Endodermal cell (in vitro differentiated cells): ENCODE measurements around the gene PIMREG. TPM values are rescaled to one million over a fixed set of nuclear protein-coding genes. Genes with fewer than 3 reads are reported as not detected.

Experiments used
- DNase-seq: peaks from one replicate; pipeline ENCODE4 v3.0.0-alpha.2; 2017
- H3K27ac ChIP-seq: 2 replicates; pipeline ENCODE4 v1.5.1; 2013; ENCODE audit warnings: mild to moderate bottlenecking, low read depth, low read length, moderate library complexity
- H3K27me3 ChIP-seq: 2 replicates; pipeline ENCODE4 v1.6.1; 2013; ENCODE audit warnings: mild to moderate bottlenecking, low read length, moderate library complexity; ENCODE audit not compliant: insufficient read depth, control insufficient read depth, poor library complexity, severe bottlenecking
- H3K36me3 ChIP-seq: 2 replicates; pipeline ENCODE4 v1.7.0; 2013; ENCODE audit warnings: mild to moderate bottlenecking, low read length, moderate library complexity; ENCODE audit not compliant: control insufficient read depth, insufficient read depth
- H3K4me1 ChIP-seq: one replicate; pipeline ENCODE4 v1.7.0; 2013; ENCODE audit warnings: low read length; ENCODE audit not compliant: control insufficient read depth, insufficient read depth
- H3K4me3 ChIP-seq: 2 replicates; pipeline ENCODE4 v1.5.1; 2013; ENCODE audit warnings: mild to moderate bottlenecking, low read length, moderate library complexity
- H3K9ac ChIP-seq: 2 replicates; pipeline ENCODE4 v1.6.1; 2013; ENCODE audit warnings: mild to moderate bottlenecking, low read length, moderate library complexity; ENCODE audit not compliant: poor library complexity, severe bottlenecking; ENCODE audit errors: extremely low read depth
- H3K9me3 ChIP-seq: 2 replicates; pipeline ENCODE4 v1.6.1; 2013; ENCODE audit warnings: mild to moderate bottlenecking, low read length, moderate library complexity; ENCODE audit not compliant: control insufficient read depth
- H3K27ac Mint-ChIP-seq: 2 replicates; pipeline ENCODE4 v1.8.0; 2020; ENCODE audit warnings: mixed read lengths
- H3K27me3 Mint-ChIP-seq: 2 replicates; pipeline ENCODE4 v1.8.0; 2021; ENCODE audit warnings: mild to moderate bottlenecking, mixed read lengths; ENCODE audit not compliant: insufficient read depth
- H3K36me3 Mint-ChIP-seq: 2 replicates; pipeline ENCODE4 v1.8.0; 2020; ENCODE audit warnings: low read depth, mixed read lengths
- H3K4me1 Mint-ChIP-seq: 2 replicates; pipeline ENCODE4 v1.8.0; 2020; ENCODE audit warnings: mixed read lengths
- H3K4me3 Mint-ChIP-seq: 2 replicates; pipeline ENCODE4 v1.8.0; 2020; ENCODE audit warnings: mild to moderate bottlenecking, moderate library complexity, mixed read lengths
- H3K9me3 Mint-ChIP-seq: 2 replicates; pipeline ENCODE4 v1.8.0; 2020; ENCODE audit warnings: mild to moderate bottlenecking, mixed read lengths
- WGBS, 2 experiments: methylation state at CpG; one replicate each; pipeline versions ENCODE4 v1.1.5 to v1.1.7; 2013; ENCODE audit warnings: missing lambda C conversion rate in 2 of 2, mixed read lengths in 1 of 2; ENCODE audit not compliant: insufficient coverage in 1 of 2, insufficient read length in 1 of 2; 5-methylcytosine and 5-hydroxymethylcytosine counted together
- total RNA-seq, 2 donors: library from RNA; stranded (reverse); fragmentation: NEBNext Ultra II Directional in 1 of 2; extraction: Animal tissue kit (Norgen Biotek cat#: 25700) in 1 of 2; gene quantifications; 2 replicates in 1 of 2; 3 replicates in 1 of 2; pipeline ENCODE4 v1.2.1, GENCODE V29; 2021
- TF ChIP-seq, protein P1 (sequence below): fragments of 200-600 bp; sonication (generic); conservative IDR thresholded peaks from 2 replicates; pipeline ENCODE4 v1.5.0; 2021; ENCODE audit warnings: antibody characterized with exemption, mild to moderate bottlenecking

The PIMREG gene
- total RNA-seq, 2 donors from 2014 or later: 33.4 to 68.7 TPM

DNA sequence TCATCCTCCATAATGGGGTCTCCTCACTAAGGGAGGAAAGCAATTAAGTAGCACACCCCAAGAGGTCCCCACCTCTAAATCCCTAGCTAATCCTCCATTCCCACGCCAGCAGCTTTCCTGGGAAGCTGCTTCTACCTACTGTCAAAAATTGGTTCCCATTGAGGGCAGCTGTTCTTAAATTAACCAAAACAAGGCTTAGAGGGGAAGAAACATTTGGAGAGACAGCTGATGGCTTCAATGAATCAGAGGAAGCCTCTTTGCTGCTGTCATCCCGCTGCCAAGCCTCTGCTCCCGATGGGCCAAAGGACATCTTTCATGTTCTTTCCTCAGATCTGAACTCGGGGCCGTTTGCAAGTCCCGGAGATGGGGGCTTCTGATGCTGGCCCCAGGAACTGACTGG is 36.0 kb upstream of the PIMREG start:
- WGBS, 2 experiments: 92 to 93% methylated on average over 6 of the region's 6 CpGs
- Histone ChIP-seq H3K9me3 (no peaks in the 10 kb centered on the region), H3K27ac (no peak overlapping the region), H3K9ac (no peak overlapping the region), H3K36me3 (no peaks in the 10 kb centered on the region), H3K4me3 (no peak overlapping the region), H3K27me3 (peaks cover 3% of the 10 kb centered on the region), H3K4me1 (no peaks in the 10 kb centered on the region)
- Mint-ChIP-seq H3K36me3 (no peaks in the 10 kb centered on the region), H3K9me3 (no peaks in the 10 kb centered on the region), H3K27me3 (no peaks in the 10 kb centered on the region), H3K4me3 (no peak overlapping the region), H3K27ac (no peak overlapping the region), H3K4me1 (peaks cover 3% of the 10 kb centered on the region)
- DNase-seq: no peak
- TF ChIP-seq, protein P1, sequence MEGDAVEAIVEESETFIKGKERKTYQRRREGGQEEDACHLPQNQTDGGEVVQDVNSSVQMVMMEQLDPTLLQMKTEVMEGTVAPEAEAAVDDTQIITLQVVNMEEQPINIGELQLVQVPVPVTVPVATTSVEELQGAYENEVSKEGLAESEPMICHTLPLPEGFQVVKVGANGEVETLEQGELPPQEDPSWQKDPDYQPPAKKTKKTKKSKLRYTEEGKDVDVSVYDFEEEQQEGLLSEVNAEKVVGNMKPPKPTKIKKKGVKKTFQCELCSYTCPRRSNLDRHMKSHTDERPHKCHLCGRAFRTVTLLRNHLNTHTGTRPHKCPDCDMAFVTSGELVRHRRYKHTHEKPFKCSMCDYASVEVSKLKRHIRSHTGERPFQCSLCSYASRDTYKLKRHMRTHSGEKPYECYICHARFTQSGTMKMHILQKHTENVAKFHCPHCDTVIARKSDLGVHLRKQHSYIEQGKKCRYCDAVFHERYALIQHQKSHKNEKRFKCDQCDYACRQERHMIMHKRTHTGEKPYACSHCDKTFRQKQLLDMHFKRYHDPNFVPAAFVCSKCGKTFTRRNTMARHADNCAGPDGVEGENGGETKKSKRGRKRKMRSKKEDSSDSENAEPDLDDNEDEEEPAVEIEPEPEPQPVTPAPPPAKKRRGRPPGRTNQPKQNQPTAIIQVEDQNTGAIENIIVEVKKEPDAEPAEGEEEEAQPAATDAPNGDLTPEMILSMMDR: no peak

GRCh38 chr17:6408735-6409134 is 35.5 kb upstream of the PIMREG start:
- H3K36me3 ChIP-seq: no peaks in the 10 kb centered on the region
- TF ChIP-seq, protein P1: no peak
- no peaks in the 10 kb centered on the region for H3K4me1 ChIP-seq
- H3K27me3 Mint-ChIP-seq: no peaks in the 10 kb centered on the region
- no peak overlapping the region for H3K4me3 ChIP-seq
- peaks cover 3% of the 10 kb centered on the region for H3K4me1 Mint-ChIP-seq
- no peak for DNase-seq
- no peak overlapping the region for H3K4me3 Mint-ChIP-seq
- no peaks in the 10 kb centered on the region for H3K9me3 Mint-ChIP-seq
- 91 to 94% methylated on average over 10 of the region's 10 CpGs for whole genome bisulfite sequencing, 2 experiments
- no peaks in the 10 kb centered on the region for H3K9me3 ChIP-seq
- no peak overlapping the region for H3K27ac Mint-ChIP-seq
- no peak overlapping the region for H3K9ac ChIP-seq
- no peaks in the 10 kb centered on the region for H3K36me3 Mint-ChIP-seq
- no peaks in the 10 kb centered on the region for H3K27me3 ChIP-seq
- no peak overlapping the region for H3K27ac ChIP-seq

GRCh38 chr17:6413065-6413464 is 31.2 kb upstream of the PIMREG start:
- Mint-ChIP-seq H3K9me3 (no peaks in the 10 kb centered on the region), H3K4me3 (no peak overlapping the region), H3K27ac (no peak overlapping the region), H3K27me3 (peaks cover 3% of the 10 kb centered on the region), H3K4me1 (peaks cover 3% of the 10 kb centered on the region), H3K36me3 (no peaks in the 10 kb centered on the region)
- H3K36me3 ChIP-seq: no peaks in the 10 kb centered on the region
- H3K27me3 ChIP-seq: no peaks in the 10 kb centered on the region
- H3K9ac ChIP-seq: no peak overlapping the region
- no peak overlapping the region for H3K27ac ChIP-seq
- no peaks in the 10 kb centered on the region for H3K4me1 ChIP-seq
- H3K9me3 ChIP-seq: no peaks in the 10 kb centered on the region
- H3K4me3 ChIP-seq: no peak overlapping the region
- 92% methylated on average over 1 of the region's 1 CpG; no CpG with 5 or more reads in 1 of the 2 experiments for WGBS, 2 experiments
- TF ChIP-seq, protein P1: peak; percentile 67
- DNase-seq: no peak
